COR-L47 (cell line): ENCODE data around the gene TNKS2.
"Not testable (repeated sequence)": the region's sequence is repeated elsewhere in the genome, so short reads cannot be mapped to it uniquely, and the experiment has no call there.

Experiments
- DNase-seq: peaks from one replicate; lab custom pipeline; 2025; lab: John Stamatoyannopoulos, UW

The TNKS2 gene

DNA sequence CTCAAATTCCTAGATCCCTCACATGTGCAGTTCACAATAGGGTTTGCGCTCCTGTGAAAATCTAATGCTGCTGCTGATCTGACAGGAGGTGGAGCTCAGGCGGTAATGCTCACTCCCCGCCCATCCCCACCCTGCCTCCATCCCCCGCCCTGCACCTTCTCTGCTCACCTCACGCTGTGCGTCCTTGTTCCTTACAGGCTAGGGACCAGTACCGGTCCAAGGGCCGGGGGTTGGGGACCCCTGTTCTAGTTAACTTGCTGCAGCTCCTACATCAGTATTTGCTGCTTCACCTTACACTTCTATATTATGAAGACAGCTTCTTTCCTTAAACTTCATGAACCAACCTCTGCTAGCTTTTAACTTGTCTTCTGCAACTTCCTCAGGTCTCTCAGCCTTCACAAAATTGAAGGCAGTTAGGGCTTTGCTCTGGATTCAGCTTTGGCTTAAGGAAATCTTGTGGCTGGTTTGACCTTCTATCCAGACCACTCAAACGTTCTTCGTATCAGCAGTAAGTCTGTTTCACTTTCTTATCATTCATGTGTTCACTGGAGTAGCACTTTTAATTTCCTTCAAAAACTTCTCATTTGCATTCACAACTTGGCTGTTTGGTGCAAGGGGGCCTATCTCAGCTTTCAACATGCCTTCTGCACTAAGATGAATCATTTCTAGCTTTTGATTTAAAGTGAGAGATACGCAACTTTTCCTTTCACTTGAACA is 1.7 kb upstream of the TNKS2 start:
- peak; percentile 23 for DNase-seq

DNA sequence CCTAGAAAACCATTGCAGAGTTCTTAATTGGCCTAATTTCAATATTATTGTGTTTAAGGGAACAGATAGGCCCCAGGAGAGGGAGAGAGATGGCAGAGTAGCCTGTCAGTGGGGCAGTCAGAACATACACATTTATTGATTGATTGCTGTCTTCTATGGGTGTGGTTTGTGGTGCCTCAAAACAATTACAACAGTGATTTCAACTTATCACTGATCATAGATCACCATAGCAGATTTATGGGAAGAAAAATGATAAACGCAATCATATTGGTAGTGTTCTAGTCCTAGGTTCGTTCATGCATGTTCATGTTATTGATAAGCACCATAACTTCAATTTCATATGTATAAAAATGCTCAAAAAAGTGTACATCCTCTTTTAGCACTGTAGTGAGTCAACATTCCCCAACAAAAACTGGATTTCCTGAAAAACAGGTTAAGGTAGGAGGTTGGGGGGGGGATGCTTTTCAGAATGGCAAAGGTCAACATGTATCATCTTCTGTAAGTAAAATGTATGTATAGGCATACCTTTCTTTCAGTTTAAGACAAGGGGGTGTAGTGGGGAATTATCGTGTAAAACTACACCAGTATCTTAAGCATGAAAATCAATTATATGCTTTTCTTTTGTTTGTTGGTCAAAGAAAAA is 1.1 kb upstream of the TNKS2 start:
- no peak for DNase-seq

DNA sequence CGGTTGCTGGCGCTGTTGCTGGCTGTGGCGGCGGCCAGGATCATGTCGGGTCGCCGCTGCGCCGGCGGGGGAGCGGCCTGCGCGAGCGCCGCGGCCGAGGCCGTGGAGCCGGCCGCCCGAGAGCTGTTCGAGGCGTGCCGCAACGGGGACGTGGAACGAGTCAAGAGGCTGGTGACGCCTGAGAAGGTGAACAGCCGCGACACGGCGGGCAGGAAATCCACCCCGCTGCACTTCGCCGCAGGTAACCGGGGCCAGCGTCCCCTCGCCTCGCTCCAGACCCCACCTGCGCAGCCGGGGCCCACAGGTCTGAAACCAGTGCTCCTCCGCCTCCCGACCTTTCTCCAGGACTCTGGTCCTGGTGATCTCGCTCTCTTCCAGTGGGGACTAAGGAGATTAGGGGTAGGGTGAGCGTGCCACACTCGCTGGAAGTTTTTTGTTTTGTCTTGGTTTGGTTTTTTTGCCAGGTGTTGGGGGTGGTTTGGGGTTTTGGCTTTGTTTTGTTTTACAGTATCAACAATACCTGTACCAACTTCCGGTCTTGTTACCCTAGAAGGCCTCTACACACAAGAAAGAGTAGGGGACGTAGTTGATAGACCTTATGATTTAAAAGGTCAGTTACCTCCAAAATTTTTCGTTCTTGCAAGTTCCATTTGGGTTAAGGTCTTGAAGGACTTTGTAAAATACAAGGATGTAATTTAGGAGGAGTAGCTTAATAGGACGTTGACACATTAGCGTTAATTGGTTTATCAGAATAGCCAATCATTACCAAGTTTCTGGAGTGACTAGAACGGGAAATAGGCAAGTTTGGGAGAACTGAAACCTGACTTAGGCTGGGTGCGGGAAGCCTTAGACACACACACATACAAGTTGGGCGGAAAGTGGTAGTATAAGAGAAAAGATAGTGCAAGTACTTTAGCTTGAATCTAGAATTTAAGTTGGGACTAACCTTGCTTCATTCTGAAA is 704 bp downstream of the TNKS2 start:
- DNase-seq = peak; percentile 13

DNA sequence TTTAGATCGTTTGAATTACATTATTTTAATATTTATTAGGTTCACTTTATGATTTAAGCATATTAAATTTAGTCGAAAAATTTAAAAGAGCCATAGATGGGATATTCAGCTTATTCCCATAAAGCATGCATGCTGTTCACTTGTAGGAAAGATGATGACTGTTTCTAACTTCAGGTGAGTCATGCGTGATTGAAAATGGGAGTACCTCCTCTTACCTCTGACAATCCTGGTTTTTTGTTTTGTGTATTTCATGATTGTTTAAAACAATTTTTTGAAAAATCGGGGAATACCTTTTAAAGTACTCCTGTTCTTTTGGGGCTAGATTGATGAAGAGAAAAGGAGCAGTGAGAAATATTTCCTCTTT is 1.4 kb downstream of the TNKS2 start:
- DNase-seq = no peak

DNA sequence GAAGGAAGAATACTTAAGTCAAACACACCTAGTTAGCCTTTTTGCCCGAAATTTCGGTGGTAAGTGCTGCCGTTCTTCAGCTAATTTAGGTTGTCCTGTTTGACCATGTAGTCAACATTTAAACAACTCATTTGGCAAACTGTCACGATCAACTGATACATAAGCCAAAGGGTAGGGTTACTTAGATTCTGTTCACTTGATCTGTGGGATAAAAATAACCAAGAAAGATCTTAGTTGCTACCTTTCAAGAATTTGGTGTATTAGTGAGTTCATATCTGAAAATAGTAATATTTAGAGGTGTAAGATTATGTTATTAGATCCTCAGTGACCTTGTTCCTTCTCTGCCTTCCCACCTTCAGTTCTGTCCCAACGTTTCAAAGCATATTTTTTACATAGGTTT is 2.0 kb downstream of the TNKS2 start:
- no peak for DNase-seq

DNA sequence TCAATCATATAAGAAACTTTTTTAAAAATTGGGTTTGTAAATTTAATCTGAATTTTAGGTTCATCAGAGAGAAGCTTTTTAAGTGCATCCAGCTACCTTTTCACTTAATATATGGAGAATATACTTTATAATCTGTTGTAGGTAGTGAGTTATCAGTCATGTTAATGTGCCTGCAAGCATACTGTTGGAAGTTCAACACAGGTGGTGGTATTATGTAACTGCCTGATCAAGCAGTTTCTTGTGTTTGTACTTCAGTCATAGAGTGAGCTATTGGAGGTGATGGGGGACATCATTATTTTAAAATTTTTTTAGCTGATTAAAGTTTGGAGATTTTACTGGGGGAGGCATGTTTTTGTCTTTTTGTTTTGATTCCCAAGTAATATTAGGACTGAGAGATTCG is 2.5 kb downstream of the TNKS2 start:
- no peak for DNase-seq

DNA sequence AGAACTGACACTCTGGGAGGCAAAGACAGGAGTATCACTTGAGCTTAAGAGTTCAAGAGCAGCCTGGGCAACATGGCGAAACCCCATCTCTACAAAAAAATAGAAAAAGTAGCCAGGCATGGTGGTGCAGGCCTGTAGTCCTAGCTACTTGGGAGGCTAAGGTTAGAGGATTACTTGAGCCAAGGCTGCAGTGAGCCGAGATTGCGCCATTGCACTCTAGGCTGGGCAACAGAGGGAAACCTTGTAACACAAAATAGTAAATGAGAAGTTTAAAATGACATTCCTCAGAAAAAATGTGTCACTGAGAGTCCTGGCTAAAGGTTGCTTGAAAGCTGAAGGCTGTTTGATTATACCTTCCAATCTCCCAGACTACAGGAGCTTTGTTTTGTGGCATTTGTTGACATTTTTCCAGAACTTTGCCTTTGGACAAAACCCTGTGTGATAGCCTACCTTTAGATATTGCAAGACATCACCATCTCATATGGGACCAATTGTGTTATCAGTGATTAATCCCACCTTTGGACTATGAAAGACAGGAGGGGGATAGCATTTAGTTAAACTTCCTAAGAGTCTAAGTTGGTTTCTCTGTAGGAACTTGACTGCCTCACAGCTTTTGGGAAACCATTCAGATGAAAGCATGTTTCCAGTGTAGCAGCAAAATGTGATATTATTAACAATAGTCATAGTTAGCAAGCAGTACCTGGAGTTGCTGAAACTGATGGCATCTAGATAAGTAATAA is 5.3 kb downstream of the TNKS2 start:
- no peak for DNase-seq

DNA sequence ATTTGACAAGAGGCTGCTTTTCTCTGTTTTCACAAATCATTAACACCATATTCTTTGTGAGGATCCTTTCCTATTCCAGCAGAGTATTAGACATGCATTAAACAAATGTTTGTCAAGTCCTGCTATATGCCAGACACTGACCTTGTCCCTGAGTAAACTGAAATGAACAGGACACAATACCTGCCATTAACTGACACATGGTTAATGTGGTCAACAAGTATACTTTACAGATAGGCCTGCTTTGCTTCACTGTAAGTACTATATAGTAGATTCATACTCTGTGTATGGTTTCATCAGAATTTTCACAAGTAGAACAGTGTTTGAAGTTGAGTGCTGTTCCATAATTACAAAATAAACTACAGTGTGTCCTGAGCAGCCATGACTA is 5.9 kb downstream of the TNKS2 start:
- DNase-seq = no peak

DNA sequence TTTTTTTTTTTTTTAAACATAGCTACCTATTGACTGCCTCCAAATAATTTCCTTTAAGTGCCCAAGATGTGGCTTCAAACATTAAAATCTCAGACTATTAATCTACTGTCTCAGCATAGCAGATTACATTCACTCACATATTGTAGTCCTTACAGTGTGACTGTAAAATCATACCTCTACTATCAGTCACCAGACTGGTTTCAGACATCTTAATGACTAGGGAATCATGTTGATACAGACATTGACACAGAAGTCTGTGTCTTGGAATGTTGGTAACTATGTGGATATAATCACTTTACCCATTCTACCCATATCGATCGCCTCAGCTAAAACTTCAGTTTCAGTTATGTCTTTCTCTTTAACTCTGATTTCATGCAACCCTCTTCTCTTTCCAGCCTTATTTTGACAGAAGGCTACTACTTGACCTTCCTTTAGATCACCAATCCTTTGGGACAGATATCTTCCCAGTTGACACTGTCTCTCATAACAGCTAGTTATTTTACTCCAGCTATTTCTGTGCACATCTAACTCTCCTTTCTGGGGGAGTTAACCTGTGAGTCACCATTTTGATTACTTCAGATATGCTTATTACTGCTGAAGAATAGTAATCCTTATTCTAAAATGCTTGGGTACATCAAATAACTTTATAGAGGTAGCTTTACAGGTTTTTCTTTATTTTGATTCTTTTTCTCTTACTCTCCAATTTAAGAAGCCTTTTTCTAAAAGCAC is 7.0 kb downstream of the TNKS2 start:
- no peak for DNase-seq

DNA sequence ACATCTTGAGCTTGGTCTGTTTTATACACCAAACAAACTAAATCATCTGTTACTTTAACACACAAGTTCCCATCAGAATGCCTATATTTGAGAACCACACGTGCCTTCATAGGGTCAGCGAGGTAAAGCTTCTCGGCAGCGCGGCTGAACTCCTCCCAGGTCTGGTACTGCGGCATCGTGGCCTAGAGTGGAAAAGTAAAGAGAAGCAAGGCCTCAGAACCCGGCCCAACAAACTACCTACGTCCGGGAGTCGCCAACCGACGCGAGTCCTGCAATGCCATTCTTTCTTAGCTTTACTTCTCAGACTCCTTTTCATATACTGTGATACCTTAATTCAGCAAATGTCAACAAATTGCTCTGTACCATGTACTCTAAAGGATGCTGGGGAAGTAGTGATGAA is 9.0 kb downstream of the TNKS2 start:
- not testable (repeated sequence) for DNase-seq

DNA sequence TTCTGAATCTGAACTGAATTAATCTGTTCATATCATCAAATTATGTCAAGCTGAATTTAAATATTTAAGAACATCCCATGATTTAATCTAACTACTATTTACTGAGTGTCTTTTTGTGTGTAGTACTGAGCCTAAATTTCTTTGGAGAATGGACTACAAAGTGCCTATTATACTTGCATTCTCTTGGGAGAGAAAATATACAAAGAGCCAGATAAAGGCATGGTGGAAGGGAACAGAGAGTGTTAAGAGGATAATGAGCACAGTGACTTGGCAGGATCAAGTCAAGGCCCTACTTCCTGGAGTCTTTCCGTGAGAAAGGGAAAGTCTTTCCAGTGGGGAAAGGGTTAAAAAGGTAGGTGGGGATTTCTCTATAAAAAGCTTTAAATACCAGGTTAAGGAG is 15.0 kb downstream of the TNKS2 start:
- DNase-seq = no peak

DNA sequence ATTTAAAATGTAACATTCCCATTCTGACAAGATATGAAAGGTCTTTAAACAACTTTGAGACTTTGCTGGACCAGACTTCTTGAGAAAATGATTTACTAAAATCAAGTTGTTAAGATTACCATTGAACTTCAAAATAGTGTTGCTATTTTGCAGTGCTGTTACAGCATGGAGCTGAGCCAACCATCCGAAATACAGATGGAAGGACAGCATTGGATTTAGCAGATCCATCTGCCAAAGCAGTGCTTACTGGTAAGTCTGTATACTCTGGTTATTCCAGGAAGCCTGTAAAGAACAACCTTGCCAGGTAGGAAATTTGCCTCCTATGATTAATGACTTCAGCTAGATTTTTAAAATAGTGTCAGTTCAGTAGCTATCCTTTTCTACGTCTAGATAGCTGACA is 18.8 kb downstream of the TNKS2 start:
- DNase-seq = no peak

DNA sequence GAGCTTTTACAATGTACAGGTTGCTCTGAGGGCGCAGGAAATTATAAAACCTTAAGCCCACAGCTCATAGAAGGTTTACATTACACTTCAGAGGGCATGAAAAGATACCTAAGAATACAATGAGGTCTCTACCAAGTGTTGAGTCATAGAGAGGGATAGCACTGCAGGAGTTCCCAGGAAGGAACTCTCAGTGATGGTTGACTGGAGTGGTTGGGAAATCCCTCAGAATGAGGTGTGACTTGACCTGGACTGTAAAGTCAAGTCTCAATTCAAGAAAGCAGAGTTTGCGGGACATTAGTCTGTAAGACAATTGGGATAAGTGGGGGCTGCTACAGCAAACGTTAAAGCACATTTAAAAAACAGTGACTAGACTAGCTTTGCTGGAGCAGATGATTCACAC is 21.9 kb downstream of the TNKS2 start:
- DNase-seq = no peak

DNA sequence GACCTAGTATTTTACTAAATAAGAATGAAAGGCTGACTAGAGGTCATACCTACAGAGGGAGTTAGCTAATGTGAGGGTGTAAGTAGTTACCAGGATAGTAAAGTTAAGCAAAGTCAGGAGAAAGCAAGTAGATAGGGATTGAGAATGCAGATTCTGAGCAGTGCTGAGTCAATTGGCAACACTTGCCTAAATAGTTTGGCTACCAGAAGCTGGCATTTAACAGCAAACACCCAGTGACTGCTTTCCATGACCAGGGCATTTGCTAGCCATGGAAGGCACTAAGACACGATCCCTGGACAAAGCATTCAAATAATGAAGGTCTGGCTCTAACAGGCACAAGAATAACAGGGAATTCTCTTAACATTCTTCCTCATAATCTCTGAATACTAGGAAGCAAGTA is 25.9 kb downstream of the TNKS2 start:
- DNase-seq = no peak

DNA sequence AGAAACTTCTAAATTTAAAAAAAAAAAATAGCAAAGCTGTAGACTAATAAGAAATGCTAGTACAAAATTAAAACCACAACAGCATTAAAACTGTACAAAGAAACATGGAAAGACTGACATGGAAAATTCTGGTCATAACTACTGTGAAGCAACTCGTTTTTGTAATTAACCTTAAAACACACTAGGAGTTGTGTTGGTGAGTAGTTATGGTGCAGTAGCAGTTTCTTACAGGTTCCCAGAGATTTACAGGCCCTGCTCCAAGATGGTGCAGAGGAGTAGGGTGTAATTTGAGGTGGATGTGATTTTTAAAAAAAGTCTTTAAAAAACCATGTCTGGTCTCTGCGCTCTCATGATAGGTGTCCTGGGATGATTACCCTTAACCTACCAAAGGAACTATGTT is 31.0 kb downstream of the TNKS2 start:
- no peak for DNase-seq

DNA sequence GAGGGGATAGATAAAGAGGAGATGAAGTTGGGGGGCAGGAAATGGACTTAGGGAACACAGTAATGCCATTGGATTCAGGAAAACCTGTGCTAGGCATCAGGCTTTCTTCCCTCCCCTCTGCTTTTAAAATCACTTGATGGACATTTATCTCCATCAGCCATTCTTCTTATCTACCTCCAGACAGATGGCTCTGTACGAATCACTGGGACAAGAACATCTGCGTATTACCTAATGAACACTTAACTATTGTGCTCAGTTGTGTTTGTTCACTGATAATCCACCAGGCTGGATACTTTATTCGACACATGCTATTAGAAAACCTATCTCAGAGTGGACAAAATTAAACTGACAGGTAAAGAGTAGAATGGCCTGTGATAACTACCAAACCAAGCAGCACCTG is 40.0 kb downstream of the TNKS2 start:
- no peak for DNase-seq

DNA sequence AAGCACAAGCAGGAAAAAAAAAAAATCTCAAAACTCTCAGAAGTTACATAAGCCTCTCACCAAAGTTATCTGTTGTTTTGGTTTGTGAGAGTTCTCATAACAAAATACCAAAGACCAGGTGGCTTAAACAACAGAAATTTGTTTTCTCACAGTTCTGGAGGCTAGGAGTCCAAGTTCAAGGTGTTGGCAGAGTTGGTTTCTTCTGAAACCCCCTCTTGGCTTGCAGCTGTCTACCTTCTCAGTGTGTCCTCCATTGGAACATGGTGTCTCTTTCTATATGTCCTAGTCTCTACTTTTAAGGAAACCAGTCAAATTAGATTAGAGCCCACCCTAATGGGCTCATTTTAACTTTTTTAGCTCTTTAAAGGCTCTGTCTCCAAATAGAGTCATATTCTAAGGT is 44.9 kb downstream of the TNKS2 start:
- no peak for DNase-seq

DNA sequence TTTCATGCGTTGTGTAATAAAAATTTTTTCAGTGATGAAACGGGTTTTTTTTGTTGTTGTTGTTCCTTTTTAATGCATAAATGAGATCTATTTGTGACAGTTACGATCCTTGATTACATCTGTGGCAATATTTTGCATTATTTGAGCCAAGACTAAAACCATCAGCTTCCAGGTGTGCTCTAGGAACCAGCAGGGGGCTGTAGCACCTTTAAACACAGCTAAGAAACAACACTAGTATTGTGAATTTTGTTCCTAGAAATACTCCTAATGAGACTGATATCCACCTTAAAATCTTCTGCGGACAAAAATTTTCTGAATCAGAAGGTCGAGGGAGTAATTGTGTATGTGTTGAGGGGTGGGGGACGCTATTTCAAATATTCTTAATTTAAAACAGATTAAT is 58.4 kb downstream of the TNKS2 start:
- DNase-seq = no peak

DNA sequence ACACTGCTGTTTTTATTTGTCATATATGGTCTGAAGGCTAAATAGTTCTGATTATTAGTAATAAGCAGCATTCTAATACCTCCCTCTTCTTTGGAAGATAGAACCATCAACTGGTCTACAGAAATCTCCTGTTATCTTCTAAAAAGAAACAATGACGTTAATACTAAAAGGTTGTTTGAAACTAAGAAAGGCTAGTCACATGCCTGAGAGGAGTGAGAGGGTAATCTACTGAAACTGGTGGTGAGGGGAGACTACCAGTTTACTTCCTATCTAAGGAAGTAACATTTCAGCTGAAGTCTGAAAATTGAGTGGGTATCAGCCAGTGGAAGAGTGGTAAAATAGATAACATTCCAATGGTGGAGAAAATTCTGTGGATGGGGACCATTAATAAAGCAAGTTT is 62.7 kb downstream of the TNKS2 start:
- no peak for DNase-seq

DNA sequence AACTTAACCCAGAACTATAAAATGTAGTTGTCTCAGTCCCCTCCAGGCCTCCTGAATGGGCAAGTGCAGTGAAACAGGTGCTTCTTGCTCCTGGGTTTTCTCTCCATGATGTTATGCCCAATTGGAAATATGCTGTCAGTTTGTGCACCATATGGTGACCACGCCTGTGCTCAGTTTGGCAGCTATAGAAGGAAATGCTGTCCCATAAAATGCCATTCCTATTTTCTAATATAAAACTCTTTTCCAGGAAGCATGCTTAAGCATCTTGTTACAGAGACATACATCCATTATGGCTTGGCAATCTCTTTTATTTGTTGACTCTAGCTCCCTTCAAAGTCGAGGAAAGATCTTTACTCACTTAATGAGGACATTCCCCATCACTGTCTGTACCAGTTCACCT is 65.9 kb downstream of the TNKS2 start:
- DNase-seq = no peak

DNA sequence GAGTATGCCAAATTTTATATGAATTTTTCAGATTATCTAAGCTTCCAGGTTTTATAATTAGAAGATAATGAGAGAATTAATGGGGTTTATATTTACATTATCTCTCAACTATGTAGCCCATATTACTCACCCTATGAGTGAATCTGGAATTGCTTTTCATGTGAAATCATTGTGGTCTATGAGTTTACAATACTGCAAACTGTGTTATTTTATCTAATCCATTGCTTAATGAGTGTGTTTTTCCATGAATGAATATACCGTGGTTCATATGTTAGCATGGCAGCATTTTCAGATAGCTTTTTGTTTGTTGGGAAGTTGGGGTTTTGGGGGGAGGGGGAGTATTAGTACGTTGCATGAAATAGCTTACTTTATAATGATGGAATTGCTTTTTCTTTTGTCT is 66.5 kb downstream of the TNKS2 start:
- no peak for DNase-seq
